Natural killer cell (primary cell): ENCODE measurements around the gene HES2. TPM values are rescaled to one million over a fixed set of nuclear protein-coding genes. Genes with fewer than 3 reads are reported as not detected.

ENCODE experiments used
- ATAC-seq, 3 donors: fragments of 150-1000 bp in 2 of 3; fragments of 200-7000 bp in 1 of 3; cut with Tn5 transposase; 1 replicate in 1 of 3; 2 replicates in 2 of 3; pipeline ENCODE4 v1.10.0; 2021; ENCODE audit warnings: mild to moderate bottlenecking in 2 of 3, moderate library complexity in 2 of 3
- DNase-seq, 2 donors: peaks; one replicate each; pipeline versions ENCODE4 v3.0.0 to v3.0.0-alpha.2; 2013 to 2021; ENCODE audit warnings: mixed read lengths in 1 of 2
- H3K27ac ChIP-seq: one replicate; pipeline ENCODE4 v1.5.1; 2013; ENCODE audit warnings: mild to moderate bottlenecking, low read length
- H3K27me3 ChIP-seq: one replicate; pipeline ENCODE4 v1.6.1; 2013; ENCODE audit warnings: low read length; ENCODE audit not compliant: control insufficient read depth, insufficient read depth
- H3K36me3 ChIP-seq: one replicate; pipeline ENCODE4 v1.6.1; 2013; ENCODE audit warnings: low read length; ENCODE audit not compliant: control insufficient read depth, insufficient read depth
- H3K4me1 ChIP-seq: one replicate; pipeline ENCODE4 v1.6.1; 2013; ENCODE audit warnings: low read length; ENCODE audit not compliant: control insufficient read depth, insufficient read depth
- H3K4me3 ChIP-seq: one replicate; pipeline ENCODE4 v1.5.1; 2013; ENCODE audit warnings: low read length
- H3K9me3 ChIP-seq: one replicate; pipeline ENCODE4 v1.6.1; 2013; ENCODE audit warnings: low read length; ENCODE audit not compliant: control insufficient read depth, insufficient read depth
- H3K27ac Mint-ChIP-seq, 2 donors: one replicate each; pipeline ENCODE4 v1.8.0; 2022; ENCODE audit warnings: mild to moderate bottlenecking in 2 of 2, mixed read lengths in 2 of 2, moderate library complexity in 1 of 2
- H3K27me3 Mint-ChIP-seq, 2 donors: one replicate each; pipeline ENCODE4 v1.8.0; 2022; ENCODE audit warnings: low read depth in 2 of 2, mixed read lengths in 2 of 2
- H3K36me3 Mint-ChIP-seq: one replicate; pipeline ENCODE4 v1.8.0; 2022; ENCODE audit warnings: mixed read lengths
- H3K4me1 Mint-ChIP-seq, 2 donors: one replicate each; pipeline ENCODE4 v1.8.0; 2022; ENCODE audit warnings: mixed read lengths in 2 of 2
- H3K4me3 Mint-ChIP-seq: one replicate; pipeline ENCODE4 v1.8.0; 2022; ENCODE audit warnings: mild to moderate bottlenecking, moderate library complexity, mixed read lengths
- H3K9me3 Mint-ChIP-seq, 2 donors: one replicate each; pipeline ENCODE4 v1.8.0; 2022; ENCODE audit warnings: mixed read lengths in 2 of 2
- CTCF ChIP-seq: fragments of 200-600 bp; IDR thresholded peaks from one replicate; pipeline ENCODE4 v1.8.0; 2022; ENCODE audit warnings: antibody characterized with exemption
- WGBS: methylation state at CpG from one replicate; pipeline ENCODE4 v1.1.7; 2013; ENCODE audit warnings: missing lambda C conversion rate; ENCODE audit not compliant: insufficient coverage; 5-methylcytosine and 5-hydroxymethylcytosine counted together
- intact Hi-C: fragments of 100-400 bp; cut with micrococcal nuclease; formaldehyde crosslinking; loops from one replicate; pipeline ENCODE4 v1.14.2; 2022
- total RNA-seq, 4 donors: library from RNA; stranded (reverse); fragments of 120-200 nt in 1 of 4; gene quantifications; one replicate each; pipeline versions ENCODE4 v1.2.3 to v1.2.4, GENCODE V29; 2013 to 2022

The HES2 gene
- total RNA-seq, 3 donors from 2014 or later (not counting 1 experiment from before 2014, with no cell fraction given) = not detected

- no peak for ATAC-seq
- H3K4me1 Mint-ChIP-seq = peaks cover 0 to 10% of the 10 kb centered on the region in 2 donors
- no peak for DNase-seq
- no peak overlapping the region for H3K27ac Mint-ChIP-seq
- H3K36me3 Mint-ChIP-seq = no peaks in the 10 kb centered on the region
- H3K4me3 Mint-ChIP-seq = no peak overlapping the region
- intact Hi-C loops = no loop called here
- H3K27me3 Mint-ChIP-seq = peaks cover 27 to 54% of the 10 kb centered on the region in 2 donors
- H3K36me3 ChIP-seq = no peaks in the 10 kb centered on the region
- no peaks in the 10 kb centered on the region for H3K9me3 Mint-ChIP-seq
- H3K9me3 ChIP-seq = no peaks in the 10 kb centered on the region
- 5% methylated on average over 48 of the region's 48 CpGs for WGBS
- H3K4me1 ChIP-seq = peaks cover 27% of the 10 kb centered on the region
- H3K27me3 ChIP-seq = peaks cover 51% of the 10 kb centered on the region
- no peak for TF ChIP-seq CTCF
- H3K27ac ChIP-seq = no peak overlapping the region
- H3K4me3 ChIP-seq = no peak overlapping the region
These were observed 319 bp downstream of the HES2 start for GRCh38 chr1:6419397-6419803.

GRCh38 chr1:6418668-6419396 lies 887 bp downstream of the HES2 start:
- DNase-seq (no peak), ATAC-seq (no peak)
- peaks cover 0 to 6% of the 10 kb centered on the region in 2 donors for H3K4me1 Mint-ChIP-seq
- H3K36me3 Mint-ChIP-seq = no peaks in the 10 kb centered on the region
- no peak overlapping the region for H3K27ac Mint-ChIP-seq
- H3K27me3 ChIP-seq = peaks cover 46% of the 10 kb centered on the region
- no peak for TF ChIP-seq CTCF
- H3K27ac ChIP-seq = no peak overlapping the region
- no peaks in the 10 kb centered on the region for H3K36me3 ChIP-seq
- H3K9me3 ChIP-seq = no peaks in the 10 kb centered on the region
- no peaks in the 10 kb centered on the region for H3K9me3 Mint-ChIP-seq
- peaks cover 24% of the 10 kb centered on the region for H3K4me1 ChIP-seq
- H3K4me3 ChIP-seq = no peak overlapping the region
- H3K27me3 Mint-ChIP-seq = peaks cover 30 to 52% of the 10 kb centered on the region in 2 donors
- intact Hi-C loops = no loop called here
- 13% methylated on average over 69 of the region's 69 CpGs for WGBS
- no peak overlapping the region for H3K4me3 Mint-ChIP-seq

- Mint-ChIP-seq H3K9me3 (no peaks in the 10 kb centered on the region), H3K27ac (no peak overlapping the region), H3K4me1 (peaks cover 0 to 5% of the 10 kb centered on the region in 2 donors), H3K36me3 (no peaks in the 10 kb centered on the region), H3K4me3 (no peak overlapping the region), H3K27me3 (peaks cover 31 to 51% of the 10 kb centered on the region in 2 donors)
- WGBS = 75% methylated on average over 8 of the region's 8 CpGs
- TF ChIP-seq CTCF = no peak
- no peaks in the 10 kb centered on the region for H3K36me3 ChIP-seq
- ATAC-seq (no peak), DNase-seq (no peak)
- no peak overlapping the region for H3K4me3 ChIP-seq
- no peak overlapping the region for H3K27ac ChIP-seq
- intact Hi-C loops = no loop called here
- H3K9me3 ChIP-seq = no peaks in the 10 kb centered on the region
- H3K4me1 ChIP-seq = peaks cover 17% of the 10 kb centered on the region
- H3K27me3 ChIP-seq = peaks cover 40% of the 10 kb centered on the region
These were observed 1.6 kb downstream of the HES2 start for GRCh38 chr1:6417961-6418667.
